ENCODE measurements around the gene TTC27. TPM values are rescaled to one million over a fixed set of nuclear protein-coding genes. Genes with fewer than 3 reads are reported as not detected.

The TTC27 gene
- total and polyA plus RNA-seq, 10 of the 15 experiments (the other 5 are each of a cell fraction or from before 2014, with no cell fraction given) = 20.4 to 34.9 (median 26.0) TPM

GRCh38 chr2:32750880-32751279 is 123.0 kb downstream of the TTC27 start:
- Histone ChIP-seq H2AFZ (ENCODE audit: control insufficient read depth, low read depth, low read length) (no peak overlapping the region), H4K20me1 (ENCODE audit: control insufficient read depth, insufficient read depth) (no peaks in the 10 kb centered on the region), H3K36me3 (ENCODE audit: control insufficient read depth in 2 of 2, insufficient read depth in 2 of 2, low read length in 1 of 2) (peaks cover 0 to 8% of the 10 kb centered on the region in 2 experiments; a peak in 1 of 4 replicates), H3K9me3 (replicated peaks; ENCODE audit: control insufficient read depth, insufficient read depth, low read length) (no peaks in the 10 kb centered on the region), H3K27ac (ENCODE audit: control insufficient read depth, insufficient read depth) (no peak overlapping the region), H3K79me2 (ENCODE audit: control insufficient read depth, insufficient read depth, low read length) (no peaks in the 10 kb centered on the region), H3K4me3 (no peak overlapping the region), H3K27me3 (replicated peaks in 1 of 2; ENCODE audit: control insufficient read depth in 2 of 2, insufficient read depth in 2 of 2, low read length in 1 of 2) (no peaks in the 10 kb centered on the region), H3K4me1 (ENCODE audit: control insufficient read depth, insufficient read depth, low read length) (no peaks in the 10 kb centered on the region), H3K9ac (ENCODE audit: control insufficient read depth, insufficient read depth, low read length) (no peak overlapping the region), H3K4me2 (ENCODE audit: control insufficient read depth, insufficient read depth) (no peak overlapping the region)
- no peak for FAIRE-seq
- intact Hi-C loops (cut with micrococcal nuclease; ENCODE audit: unreplicated experiment) = no loop called here
- CTCF ChIA-PET = no interaction called here
- SMC1A ChIA-PET (ENCODE audit: uncharacterized antibody, unreplicated experiment) = interaction anchor here (1.8 kb wide), 1 partner anchor 32 kb away, joined by 4 read pairs; no protein-coding TSS in a partner anchor
- no peak for DNase-seq (ENCODE audit: low read depth, low spot score)
- BruUV-seq (replicated peaks) = no TSS peak
- POLR2A ChIA-PET = no interaction called here
- RAD21 ChIA-PET (ENCODE audit: unreplicated experiment) = no interaction called here
- in situ Hi-C loops (cut with MboI) = loop anchor here (25.0 kb wide), 1 partner anchor 836 kb away; the partner anchor contains the start of gene FAM98A
- TF ChIP-seq E4F1 (IDR thresholded peaks at IDR 0.05; ENCODE audit: borderline replicate concordance, partially characterized antibody) (no peak), CEBPB (IDR thresholded peaks at IDR 0.05; ENCODE audit: borderline replicate concordance in 1 of 2, low read depth in 2 of 2, low read length in 2 of 2) (no peak), FOXM1 (IDR thresholded peaks at IDR 0.05; ENCODE audit: low read depth, low read length) (no peak), BCL11A (IDR thresholded peaks at IDR 0.05; ENCODE audit: low read depth, low read length) (no peak), RAD21 (IDR thresholded peaks at IDR 0.05; ENCODE audit: insufficient read depth, low read depth, low read length) (no peak), FOS (IDR thresholded peaks at IDR 0.05; ENCODE audit: borderline replicate concordance, extremely low read depth, insufficient read length) (no peak), MYC (IDR thresholded peaks at IDR 0.05; ENCODE audit: insufficient read depth, insufficient read length, insufficient replicate concordance, low read length, severe bottlenecking) (no peak), TCF3 (IDR thresholded peaks at IDR 0.05; ENCODE audit: borderline replicate concordance, insufficient read depth, low read depth, low read length) (no peak), STAT3 (IDR thresholded peaks at IDR 0.05; ENCODE audit: low read depth, low read length) (no peak)
- no peak for ATAC-seq
